GM18909 (cell line): ENCODE measurements around the gene NR5A1.

Source experiments
- ATAC-seq: cut with Tn5 transposase; IDR thresholded peaks from one replicate; pipeline ENCODE4 v1.9.1; 2021; ENCODE audit warnings: mild to moderate bottlenecking; ENCODE audit not compliant: unreplicated experiment, poor library complexity

Gene NR5A1

DNA sequence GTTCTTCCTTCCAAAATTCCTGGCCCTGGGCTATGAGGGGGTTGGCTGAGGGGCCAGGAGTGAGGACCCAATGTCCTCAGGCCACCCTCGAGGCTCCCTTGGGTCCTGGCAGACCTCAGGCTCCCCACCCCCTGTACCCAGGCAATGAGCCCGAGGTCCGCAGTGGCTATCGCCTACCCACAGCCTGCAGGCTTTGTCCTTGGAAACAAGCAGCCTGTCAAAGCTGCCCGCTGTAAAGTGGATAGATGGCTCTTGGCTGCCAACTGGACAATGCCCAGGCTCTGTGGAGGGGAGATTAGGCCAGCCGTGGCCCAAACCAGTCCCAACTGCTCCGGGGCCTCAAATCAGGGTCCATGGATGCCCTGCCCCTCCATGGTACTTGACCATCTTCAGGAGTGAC, 59.2 kb downstream of the NR5A1 start:
- no peak for ATAC-seq

DNA sequence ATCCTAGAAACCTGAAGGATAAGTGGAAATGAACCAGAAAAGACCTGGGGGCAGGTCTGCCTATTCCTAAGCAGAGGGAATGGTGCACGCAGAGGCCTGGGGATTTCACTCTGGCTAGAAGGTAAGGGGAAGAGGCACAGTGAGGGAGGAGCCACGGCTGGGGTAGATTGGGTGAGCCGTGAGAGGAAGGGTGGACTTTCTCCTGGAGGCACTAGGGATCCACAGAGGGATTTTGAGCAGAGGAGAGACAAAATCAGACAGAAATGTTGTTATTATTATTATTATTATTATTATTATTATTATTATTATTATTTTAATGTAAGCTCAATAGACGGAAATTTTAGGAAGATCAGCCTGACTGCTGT, 59.9 kb downstream of the NR5A1 start:
- no peak for ATAC-seq

DNA sequence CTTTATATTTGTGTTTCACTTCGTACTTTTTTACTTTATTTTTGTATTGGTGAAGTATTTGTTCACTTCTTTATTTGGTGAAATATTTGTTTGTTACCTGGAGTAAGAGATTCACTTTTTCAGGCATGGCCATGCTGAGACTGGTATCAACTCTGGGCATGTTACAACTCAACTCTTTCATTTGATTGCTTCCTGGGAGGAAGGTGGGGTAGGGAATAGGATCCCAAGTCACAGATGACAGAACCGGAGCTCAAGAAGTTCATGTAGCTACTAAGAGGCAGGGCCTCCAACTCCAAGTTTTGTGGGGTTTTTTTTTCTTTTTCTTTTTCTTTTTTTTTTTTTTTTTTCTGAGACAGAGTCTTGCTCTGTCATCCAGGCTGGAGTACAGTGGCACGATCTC, 63.0 kb downstream of the NR5A1 start:
- ATAC-seq, result no peak

DNA sequence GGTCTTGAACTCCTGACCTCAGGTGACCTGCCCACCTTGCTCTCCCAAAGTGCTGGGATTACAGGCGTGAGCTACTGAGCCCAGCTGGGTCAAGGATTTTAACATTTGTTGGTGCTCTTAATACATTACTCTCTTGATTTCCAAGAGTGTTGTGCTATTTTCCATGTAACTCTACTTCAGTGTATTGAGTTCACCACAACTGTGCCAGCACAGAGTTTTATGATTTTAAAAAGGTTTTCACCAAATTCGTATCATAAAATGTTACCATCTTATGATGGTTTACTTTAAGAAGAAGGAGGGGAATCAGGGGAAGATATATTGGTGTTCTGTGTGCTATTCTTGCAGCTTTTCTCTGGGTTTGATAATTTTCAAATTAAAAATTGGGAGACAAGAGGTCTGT, 63.6 kb downstream of the NR5A1 start:
- no peak for ATAC-seq

DNA sequence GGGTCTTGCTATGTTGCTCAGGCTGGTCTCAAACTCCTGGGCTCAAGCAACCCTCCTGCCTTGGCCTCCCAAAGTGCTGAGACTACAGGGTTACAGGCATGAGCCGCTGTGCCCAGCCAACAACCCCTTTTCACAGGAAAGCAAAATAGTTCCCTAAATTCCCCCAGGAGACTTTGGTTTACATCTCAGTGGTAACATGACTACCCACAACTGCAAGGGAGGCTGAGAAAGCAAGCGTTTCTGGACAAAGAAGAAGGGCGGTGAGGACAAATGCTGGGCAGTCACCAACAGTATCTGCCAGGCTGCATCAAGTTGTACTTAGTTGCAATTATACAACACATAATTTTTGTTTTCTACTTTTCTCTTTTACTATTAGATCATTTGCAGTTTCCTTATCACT, 64.4 kb downstream of the NR5A1 start:
- no peak for ATAC-seq

DNA sequence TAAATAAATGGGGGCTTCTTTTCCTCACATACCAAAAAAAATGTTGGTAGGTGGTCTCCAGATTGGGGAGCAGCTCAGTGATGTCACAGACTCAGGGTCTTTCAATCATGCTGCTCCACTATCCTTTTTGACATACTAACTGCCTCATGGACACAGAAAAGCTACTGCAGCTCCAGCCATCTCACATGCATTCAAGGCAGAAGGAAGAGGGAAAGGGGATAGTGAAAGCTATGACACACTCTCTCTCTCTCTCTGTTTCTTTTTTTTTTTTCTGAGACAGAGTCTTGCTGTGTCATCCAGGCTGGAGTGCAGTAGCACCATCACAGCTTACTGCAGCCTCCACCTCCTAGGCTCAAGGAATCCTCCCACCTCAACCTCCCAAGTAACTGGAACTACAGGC, 64.8 kb downstream of the NR5A1 start:
- no peak for ATAC-seq

DNA sequence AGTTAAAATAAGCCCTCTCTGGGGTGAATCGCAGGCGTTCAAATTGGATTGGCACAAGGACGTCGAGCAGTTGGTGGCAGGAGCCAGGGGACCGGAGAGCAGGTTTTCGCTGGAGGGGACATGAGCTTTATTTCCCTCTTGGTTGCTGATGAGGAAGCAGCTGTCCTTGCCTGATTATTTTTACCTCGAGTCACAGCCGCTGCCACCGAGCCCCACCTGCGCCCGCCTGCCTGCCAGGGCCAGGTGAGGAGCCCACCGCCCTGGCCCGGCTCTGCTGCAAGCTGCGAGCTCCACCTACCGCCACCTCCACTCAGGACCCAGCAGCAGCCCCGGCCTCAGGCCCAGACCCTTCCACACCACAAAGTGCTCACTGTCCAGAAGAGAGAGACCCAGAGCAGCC, 65.9 kb downstream of the NR5A1 start:
- ATAC-seq, result no peak

DNA sequence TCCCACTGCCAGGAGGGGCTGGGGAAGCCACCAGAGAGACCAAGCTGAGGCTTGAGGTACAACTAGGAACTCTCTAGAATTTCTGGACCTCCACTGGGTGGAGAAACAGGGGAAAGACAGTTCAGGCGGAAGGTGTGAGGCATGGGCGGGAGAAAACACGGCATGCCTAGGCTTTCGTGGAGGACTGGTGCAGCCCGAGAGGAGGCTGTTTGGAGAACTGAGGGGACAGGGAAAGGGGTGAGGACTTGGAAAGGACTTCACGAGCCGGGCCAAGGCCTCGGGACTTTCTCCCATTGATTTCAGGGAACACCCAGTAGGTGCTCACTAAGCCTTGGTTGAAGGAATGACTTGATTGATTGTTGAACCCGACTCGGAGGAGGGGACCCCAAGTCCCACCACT, 66.4 kb downstream of the NR5A1 start:
- ATAC-seq, result no peak

DNA sequence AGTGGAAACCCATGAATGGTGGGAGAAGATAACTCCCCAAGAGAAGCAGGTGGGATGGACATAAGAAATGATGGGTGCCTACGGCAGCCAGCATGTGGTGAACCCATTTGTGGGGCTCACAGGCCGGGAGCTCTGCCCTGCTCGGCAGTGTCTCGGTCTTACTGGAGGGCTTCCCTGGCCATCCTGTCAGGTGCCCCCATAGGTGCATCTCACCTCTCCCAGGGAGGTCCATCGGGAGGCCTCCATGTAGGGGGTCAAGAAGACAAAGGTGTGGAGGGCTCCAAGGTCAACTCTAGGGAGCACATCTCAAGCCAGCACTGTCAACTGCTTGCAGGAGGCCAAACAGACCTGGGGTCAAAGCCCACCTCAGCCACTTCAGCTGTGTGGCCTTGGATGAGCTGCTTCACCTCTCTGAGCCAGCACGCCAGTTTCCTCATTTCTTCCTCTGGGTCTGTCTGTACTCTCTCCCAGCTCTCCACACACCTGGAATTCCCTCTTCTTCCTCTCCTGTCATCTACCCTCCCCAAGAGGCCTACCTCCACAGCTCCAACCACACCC, 67.4 kb downstream of the NR5A1 start:
- ATAC-seq, result no peak

DNA sequence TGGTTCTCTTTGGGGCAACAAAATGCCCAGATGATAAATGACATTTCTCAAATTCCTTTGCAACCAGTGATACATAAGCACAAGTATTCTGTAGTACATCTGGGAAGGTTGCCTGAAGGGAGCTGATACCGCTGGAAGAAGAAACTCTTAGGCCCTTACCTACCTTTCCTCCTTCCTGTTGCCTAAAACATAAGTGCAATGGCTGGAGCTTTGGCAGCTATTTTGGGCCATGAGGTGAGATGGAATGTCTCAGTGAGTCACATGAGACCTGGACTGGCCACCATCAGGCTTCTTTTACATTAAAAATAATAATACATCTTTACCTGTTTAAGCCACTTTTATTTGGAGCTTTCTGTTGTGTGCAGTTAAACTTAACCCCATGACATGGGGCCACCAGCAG, 68.1 kb downstream of the NR5A1 start:
- no peak for ATAC-seq

DNA sequence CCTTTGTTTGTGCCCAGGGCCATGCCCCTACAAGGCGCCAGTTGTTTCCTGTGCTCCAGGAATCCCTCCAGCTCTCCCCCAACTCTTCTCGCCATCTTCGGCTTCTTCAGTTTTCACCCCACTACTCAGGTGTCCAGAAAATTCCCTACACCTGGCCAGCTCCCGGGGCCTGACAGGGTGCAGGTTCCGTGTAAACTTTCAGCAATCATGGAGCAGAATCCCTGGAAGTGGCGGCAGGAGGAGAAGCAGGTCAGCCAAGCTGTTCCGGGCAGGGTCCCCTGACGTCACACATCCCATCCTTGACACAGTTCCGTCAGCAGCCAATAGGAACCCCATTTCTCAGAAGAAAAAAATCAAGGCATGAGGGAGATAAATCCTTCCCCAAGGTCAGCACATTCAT, 69.1 kb downstream of the NR5A1 start:
- ATAC-seq, result no peak

DNA sequence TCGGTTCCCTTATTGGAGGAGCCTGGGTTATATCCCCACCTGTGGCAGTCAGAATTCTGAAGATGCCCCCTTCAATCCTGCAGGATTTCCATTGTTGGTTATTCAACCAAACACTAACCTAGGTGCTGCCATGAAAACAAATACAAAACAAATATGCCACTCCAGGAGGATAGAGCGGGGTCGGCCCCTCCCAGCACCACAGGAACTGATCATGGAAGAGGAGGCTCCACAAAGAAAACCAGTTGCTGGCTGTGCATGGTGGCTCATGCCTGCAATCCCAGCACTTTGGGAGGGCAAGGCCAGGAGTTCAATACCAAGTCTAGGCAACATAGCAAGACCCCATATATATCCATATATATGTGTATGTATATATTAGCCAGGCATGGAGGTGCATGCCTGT, 70.1 kb downstream of the NR5A1 start:
- ATAC-seq, result no peak

DNA sequence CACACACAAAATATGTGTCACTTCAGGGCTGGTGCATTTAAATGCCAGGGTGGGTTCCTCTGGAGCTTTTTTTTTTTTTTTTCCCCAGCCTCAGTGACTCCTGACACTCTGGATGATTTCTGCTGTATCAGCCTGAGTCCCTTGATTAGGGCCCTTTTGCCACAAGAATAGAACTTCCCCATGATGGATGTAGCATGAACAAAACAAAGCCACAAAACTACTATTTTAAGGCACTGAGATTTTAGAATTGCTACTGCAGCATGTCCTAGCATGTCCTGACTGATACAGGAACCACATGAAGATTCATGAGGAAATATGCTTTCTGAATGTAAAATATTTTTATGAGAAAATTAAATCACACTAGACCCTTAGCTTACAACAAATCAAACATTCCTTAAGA, 70.9 kb downstream of the NR5A1 start:
- ATAC-seq, result no peak
